Cerebellar nuclear complex (tissue), 1 donor: ENCODE measurements around the gene DRAXIN.
"Not testable (repeated sequence)": the region's sequence is repeated elsewhere in the genome, so short reads cannot be mapped to it uniquely, and the experiment has no call there.

ENCODE experiments used
- DNase-seq, 2 experiments: peaks; one replicate each; lab custom pipeline; 2025; lab: John Stamatoyannopoulos, UW

The DRAXIN gene, protein sequence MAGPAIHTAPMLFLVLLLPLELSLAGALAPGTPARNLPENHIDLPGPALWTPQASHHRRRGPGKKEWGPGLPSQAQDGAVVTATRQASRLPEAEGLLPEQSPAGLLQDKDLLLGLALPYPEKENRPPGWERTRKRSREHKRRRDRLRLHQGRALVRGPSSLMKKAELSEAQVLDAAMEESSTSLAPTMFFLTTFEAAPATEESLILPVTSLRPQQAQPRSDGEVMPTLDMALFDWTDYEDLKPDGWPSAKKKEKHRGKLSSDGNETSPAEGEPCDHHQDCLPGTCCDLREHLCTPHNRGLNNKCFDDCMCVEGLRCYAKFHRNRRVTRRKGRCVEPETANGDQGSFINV

DNA sequence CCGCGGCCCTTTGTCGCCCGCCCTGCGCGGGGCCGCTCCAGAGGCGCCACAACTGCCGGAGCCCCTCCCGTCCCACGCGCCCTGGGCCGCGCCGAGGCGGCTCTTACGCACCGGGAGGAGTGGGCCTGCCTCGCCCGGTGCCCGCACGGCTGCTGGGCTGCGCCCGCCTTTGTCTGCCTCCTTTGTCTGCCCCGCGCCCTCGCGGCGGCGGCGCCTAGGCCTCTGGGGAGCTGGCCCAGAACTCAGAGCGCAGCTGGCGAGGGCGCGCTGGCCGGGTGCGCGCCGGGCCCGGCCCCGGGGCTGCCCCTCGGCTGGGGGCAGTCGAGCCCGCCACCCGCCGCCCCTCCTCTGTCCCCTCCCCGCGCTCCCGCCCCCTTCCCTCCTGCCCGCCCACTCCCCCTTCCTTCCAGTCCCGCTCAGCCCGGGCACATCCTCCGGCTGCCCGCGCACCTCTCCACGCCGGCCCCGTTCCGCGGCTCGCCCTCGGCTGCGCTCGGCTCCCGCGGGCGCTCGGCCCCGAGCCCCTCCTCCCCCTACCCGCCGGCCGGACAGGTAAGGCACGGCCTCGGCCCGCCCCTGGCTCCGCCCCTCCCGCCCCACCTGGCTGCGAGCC lies at the start of gene DRAXIN:
DRAXIN (plus strand) TSS at position 409 of the 613 bp plus-strand sequence. CDS start 14,549 bp downstream, outside the sequence.
- no peak for DNase-seq

DNA sequence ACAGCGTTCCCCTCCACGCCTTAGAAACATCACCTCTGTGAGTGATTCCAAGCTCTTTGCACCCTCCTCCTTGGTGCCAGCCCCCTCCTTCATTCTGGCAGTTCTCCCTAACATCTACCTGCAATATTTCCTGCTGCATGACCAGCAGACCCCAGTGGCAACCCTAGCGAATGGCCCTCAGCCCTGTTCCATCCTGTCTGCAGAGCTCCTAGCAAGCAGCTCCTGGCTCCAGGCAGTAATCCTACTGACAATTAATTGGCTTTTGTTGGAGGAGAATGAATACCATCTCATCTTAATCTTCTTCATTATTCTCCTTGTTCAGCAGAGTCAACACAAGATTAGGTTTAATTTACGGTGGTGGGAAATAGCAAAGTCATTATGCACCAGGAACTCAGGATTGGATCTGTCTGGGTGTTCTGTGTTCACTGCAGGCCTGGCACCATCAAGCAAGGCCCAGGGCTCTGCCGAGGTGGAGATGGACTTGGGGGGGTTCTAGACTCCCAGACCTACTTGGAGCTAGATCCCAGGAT lies 49.7 kb upstream of the DRAXIN start:
- no peak for DNase-seq

DNA sequence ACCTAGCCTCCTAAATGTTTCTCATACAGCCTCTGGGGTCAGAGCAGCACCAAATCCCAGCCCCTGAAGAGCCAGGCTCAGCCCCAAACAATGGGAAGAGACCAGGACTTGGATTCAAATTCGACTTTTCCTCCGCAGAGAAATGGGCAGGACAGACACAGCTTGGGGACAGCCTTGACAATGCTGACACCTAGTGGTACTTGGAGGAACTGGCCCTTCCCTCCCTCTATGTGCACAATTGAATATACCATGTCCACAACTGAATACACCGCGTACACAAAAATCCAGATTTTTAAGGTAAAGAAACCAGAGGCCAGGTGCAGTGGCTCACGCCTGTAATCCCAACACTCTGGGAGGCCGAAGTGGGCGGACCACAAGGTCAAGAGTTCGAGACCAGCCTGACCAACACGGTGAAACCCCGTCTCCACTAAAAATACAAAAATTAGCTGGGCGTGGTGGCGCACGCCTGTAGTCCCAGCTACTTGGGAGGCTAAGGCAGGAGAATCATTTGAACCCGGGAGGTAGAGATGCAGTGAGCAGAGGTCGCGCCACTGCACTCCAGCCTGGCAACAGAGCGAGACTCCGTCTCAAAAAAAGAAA lies 49.0 kb upstream of the DRAXIN start:
- not testable (repeated sequence) for DNase-seq

DNA sequence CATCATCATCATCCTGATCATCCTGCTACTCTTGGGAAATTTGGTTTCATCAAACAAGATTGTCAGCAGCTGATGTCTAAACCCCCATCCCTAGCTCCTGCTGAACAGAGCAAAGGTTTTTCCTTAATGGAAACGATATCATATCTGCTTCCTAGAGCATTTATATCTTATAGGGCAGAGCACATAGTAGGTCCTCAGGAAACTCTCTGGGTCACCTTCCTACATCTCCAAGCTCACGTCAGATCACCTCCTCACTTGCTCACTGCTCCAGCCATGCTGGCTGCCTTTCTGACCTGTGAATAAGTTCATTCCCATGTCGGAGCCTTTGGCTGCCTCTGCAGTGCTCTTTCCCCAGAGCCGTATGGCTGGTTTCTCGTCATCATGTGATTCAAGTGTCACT lies 47.7 kb upstream of the DRAXIN start:
- no peak for DNase-seq

DNA sequence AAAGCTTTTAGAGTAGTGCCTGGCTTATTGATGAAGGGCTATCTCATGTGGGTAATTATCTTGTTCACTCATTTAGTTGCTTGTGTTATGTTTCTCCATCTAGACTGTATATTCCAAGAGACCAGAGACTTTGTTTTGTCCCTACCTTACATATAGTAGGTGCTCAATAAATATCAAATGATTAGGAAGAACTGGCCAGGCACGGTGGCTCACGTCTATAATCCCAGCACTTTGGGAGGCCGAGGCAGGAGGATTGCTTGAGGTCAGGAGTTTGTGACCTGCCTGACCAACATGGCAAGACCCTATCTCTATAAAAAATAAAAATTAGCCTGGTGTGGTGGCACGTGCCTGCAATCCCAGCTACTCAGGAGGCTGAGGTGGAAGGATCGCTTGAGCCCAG lies 46.2 kb upstream of the DRAXIN start:
- DNase-seq, result no peak

DNA sequence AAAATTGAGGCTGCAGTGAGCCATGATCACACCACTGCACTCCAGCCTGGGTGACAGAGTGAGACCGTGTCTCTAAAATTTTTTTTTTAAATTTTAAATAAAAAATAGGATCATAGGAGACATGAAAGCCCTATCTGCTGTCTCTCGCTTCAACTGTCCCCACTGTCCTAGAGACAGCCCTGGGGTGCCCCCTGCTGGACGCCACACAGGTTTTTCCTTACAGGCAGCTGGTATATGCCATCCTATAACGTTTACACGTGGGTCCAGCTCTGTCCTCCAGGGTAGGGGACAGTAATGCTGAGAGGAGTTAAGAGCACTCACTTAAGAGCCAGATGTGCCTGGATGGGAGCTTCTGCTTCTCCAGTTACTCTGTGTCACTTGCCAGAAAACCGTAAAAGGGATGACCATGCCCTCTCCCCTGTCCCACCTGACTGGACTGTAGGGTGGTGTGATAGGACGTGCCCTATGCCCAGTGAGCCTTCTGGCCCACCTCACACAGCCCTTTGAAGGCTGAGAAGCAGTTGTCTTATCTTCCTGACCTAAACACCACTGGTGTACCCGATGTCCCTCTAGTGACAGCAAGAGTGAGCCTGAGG lies 45.7 kb upstream of the DRAXIN start:
- DNase-seq, result peak in 1 of 2 experiments; percentile 46

DNA sequence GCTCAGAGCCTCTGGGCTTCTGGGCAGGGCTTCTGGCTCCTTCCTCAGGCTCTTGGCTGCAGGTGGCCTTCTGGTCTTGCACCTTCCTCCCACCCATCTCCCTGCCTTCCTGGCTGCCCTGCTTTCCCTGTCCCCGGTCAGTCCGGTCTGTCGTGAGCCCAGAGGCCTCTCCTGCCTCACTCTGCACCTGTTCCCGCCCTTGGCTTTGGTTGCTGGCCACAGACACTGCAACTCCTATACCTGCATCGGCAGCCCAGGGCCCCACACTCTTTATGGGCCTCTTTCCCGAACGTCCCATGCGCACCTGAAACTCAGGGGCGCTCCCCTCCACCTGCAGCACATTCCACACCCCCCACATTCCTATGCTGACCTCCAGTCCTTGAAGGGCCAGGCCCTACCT lies 45.2 kb upstream of the DRAXIN start:
- DNase-seq, result no peak

DNA sequence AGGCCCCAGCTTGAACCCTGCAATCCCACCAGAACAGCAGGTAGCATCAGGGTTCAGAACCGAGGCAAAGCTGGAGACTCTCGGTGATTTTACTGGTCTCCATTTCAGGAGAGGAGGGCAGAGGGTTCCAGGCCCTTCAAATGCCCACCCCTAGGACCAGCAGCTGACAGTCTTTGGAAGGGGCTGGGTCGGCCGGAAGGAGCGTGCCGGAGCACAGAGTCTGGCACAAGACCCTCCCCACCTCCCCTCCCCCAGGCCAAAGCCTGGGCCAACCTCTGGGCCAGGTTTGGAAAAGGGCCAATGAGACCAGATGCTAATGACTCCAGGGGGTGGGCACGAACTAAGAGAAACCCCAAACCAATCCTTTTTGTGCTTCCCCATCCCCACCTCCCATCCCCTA lies 44.2 kb upstream of the DRAXIN start:
- no peak for DNase-seq

DNA sequence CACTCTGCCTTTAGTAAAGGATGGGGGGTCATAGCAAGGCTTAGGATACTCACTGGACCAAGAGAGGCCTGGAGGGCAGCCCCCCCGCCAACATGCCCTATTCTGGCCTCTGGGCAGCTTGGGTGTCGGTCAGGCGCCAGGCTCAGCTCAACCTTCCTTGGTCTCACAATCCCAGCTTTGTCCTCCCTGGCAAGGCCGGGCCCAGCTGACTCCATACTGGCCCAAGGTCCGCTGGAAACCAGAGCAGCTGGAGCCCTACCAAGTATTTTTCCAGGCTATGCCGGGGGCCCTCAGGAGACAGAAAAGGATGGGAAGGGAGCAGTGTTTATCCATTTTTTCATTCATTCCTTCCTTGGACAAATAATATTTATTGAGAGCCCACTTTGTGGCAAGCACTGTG lies 43.5 kb upstream of the DRAXIN start:
- no peak for DNase-seq

DNA sequence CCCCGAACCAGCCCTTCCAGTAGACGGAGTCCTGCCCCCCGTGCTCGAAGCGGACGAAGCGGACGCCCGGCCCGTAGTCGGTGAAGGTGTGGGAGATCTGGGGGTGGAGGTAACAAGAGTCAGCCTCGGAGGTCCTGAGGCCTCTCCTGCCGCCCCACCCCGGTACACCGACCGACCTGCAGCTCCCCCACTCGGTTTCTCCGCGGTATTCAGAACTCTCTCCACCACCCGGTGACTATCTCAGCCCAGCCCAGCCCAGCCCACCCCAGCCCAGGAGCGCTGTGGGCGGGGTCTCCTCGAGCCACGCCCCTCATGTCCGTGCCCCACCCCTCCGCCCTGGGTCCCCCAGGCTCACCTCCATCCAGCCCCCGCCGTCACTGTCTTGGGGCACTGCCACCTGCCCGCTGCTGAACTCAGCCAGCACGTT lies 42.8 kb upstream of the DRAXIN start:
- no peak for DNase-seq

DNA sequence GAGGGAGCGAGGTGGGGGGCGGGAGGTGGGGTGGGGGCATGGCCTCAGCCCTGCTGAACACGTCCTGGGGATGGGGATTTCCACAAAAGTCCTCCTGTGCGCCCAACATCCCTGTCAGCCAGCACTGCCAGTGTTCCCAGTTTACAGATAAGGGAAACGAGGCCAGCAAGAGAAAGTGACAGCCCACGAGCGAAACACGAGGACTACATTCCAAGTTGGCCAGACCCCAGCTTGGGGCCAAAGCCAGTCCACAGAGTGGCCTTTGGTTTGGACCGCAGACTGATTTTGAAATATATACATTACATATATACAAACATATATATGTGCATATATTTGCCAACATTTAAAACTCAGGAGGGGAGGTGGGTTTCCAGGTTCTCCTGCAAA lies 42.3 kb upstream of the DRAXIN start:
- DNase-seq, result no peak

DNA sequence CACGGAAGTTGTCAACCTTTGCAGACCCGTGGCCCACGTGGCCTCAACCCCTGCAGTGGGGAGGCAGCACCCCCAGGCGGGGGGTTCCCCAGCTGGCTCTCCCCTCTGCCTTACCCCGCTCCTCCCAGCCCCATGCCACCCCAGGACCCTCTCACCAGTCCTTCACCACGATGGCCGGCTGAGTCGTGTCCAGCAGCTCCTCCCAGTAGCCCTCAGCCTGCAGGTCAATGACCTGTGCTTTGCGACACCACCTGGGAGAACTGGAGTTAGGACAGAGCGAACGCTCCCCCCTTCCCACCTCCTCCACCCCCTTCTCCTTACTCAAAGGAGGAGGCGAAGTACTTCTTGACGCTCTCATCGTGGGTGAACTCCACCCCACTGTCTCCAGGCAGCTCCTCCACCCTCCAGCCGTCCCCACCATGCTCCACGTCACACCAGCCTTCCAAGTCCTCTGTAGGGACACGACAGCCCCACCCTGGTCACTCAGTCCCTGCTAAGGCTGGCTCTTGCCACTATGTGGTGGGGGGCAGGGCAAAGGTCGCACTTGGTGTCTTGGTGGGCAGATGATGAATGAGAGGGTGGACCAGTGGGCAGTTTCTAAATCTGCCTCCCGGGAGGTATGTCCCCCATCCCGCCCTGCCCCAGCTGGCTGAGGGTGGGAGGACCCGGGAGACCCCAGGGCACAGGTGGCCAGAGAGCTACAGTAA lies 41.7 kb upstream of the DRAXIN start:
- no peak for DNase-seq

DNA sequence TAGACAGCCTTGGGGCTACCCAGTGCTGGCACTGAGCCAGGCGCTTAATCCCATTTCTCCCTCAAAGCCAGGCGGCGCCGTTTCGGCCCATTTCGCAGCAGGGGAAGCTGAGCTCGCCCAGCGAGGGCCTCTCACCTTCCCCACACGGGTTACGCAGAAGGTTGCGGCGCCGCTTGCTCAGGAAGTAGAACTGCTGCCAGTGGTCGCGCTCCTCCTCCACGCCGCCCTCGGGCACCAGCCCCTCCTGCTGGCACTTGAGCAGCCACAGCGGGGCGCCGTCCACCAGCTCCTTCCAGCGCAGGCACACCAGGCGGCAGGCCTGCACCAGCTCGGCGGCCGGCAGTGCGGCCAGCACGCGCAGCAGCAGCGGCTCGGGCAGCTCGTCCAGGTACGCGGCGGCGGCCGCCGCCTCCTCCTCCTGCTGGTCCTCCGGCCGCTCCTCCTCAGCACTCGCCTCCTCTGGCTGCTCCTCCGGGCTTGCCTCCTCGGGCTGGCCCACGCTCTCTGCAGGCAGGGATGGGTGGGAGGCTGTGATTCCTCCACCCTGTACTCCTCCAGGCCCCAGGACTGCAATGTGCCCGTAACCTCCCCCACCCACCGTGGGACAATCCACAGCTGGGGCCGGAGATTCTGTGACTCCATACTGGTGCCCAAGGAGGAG lies 41.0 kb upstream of the DRAXIN start:
- DNase-seq, result no peak

DNA sequence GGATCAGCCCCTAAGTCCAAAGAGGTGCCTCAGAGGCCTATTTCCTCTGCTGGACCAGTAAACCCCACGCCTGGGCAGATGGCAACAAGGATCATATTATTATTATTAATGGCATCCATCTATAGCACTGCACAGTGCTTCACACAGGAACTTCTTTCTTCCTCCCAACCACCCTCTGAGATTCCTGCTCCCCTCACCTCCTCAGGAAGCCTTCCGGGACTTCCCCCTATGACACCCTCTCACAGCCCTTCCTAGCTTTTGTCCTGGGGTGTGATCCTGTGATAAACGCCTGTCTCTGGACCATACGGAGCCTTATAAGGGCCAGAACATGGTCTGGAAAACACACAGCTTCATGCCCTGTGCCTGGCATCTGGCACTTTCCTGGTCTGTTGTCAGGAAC lies 40.5 kb upstream of the DRAXIN start:
- no peak for DNase-seq

DNA sequence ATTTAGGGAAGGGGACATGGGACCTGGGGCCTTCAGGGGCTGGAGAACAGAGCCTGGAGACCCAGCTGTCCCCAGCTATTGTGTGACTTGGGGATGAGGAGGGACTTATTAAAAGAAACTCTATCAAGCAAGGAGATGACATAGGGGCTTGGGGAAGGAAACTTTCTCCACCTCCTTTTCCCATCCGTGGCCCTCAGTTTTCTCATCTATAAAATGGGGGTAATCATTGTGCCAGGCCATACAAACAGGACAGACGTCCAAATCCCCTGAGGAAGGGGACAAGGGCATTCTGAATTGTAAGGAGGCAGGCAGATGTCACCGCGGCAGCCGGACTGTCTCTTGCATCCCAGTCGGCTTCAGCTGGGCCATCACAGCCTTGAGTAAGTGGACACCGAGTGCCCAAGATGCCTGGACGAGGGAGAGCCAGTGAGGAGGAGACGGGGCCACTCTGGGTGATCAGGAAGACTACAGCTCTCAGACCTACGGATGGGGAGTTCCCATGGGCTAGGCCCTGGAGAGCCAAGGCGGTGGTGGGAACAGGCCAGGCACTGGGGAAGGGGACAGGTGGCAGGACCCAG lies 39.2 kb upstream of the DRAXIN start:
- DNase-seq, result no peak

DNA sequence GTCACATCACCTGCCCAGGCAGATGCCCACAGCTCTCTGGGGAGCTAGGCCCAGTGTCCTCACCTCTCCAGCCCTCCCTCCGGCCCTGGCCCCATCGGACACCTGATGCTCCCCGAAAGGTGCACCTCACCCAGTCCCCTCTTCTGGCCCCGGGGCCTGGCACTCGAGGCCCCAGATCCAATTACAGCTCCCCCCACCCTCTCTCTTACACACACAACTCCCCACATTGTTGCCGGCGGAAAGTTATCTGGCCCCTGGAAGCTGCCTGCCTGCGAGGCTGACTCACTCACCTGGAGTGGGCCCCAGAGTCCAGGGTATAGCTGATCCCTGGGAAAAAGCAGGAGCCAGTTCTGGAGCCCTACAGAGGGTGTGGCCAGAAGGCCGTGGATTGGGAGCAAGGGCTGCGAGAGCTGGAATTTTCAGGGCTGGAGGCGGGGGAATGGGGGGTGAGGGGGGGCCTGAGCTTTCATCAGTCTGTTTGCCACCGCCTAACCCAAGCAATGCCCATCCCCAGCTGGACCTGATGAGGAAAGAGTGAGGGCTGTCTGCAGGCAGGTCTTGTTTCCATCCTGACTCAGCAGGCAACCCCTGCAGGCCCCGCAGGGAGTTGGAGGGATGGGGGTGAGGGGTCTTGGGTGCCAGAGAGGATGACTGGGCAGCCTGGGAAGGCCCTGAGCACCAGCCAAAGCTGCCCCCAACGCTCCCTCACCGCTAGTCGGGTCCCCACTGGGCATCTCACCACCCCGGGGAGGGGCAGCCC lies 38.2 kb upstream of the DRAXIN start:
- DNase-seq, result no peak

DNA sequence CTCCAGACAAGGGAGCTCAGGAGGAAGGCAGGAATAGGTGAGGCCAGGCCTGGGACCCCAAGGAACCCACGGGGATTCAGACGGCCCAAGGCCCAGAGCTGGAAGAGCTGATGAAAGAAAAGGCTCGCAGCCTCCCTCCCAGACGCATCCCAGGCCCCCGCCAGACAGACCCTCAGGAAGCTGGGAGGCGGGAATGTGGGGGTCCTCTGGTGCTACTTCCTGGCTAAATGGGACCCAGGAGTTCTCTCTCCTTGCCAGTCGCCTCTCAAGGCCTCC lies 37.7 kb upstream of the DRAXIN start:
- no peak for DNase-seq

DNA sequence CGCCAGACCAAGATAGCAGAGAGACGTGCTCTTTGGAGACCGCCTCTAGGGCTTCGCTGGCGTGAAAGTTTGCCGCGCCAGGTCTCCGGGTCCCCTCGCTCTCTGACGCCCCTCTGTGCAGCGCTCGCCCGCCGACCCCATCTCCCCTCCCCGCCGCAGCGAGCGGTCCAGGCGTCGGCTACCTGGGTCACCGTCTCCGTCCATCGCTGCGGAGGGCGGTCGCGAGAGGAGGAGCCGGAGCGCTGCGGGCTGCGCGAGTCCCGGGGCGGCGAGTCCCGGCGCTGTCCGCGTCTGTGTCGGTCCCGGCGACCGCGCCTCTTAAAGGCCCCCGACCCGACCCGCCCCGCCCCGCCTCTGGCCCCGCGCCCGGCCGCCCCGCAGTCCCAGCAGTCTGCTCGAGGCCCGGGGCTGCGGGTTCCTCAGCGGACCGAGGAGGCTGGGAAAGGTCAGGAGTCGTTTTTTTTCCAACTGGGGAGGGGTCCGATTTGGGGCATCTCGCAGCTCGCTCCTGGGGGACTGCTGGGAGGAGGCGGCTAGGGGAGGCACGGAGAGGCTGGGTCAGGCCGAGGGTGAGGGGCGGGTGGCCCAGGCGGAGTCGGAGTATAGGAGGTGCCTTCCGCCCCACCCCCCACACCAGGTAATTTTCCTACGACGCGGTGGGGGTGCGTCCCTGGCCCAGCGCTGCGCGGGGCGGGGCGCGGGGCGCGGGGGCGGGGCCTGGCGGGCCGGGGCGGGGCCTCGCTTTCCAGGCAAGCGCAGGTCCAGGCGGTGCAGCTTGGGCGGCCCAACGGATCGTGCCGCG lies 37.2 kb upstream of the DRAXIN start, which contains the start of the genes FBXO2 and FBXO44:
FBXO2 (minus strand) TSS at position 293 of the 802 bp plus-strand sequence; CDS start at position 204, 89 bp downstream.
FBXO44 (plus strand) TSS at position 741 of the 802 bp plus-strand sequence. CDS start 959 bp downstream, outside the sequence.
- DNase-seq, result no peak
